ENCODE measurements around the gene FBXO42. TPM values are rescaled to one million over a fixed set of nuclear protein-coding genes. Genes with fewer than 3 reads are reported as not detected.
"Not testable (repeated sequence)": the region's sequence is repeated elsewhere in the genome, so short reads cannot be mapped to it uniquely, and the experiment has no call there.

FBXO42 gene
- total RNA-seq, 1 donor: 16.3 TPM

GRCh38 chr1:16217061-16217785 lies 135.1 kb downstream of the FBXO42 start:
- no peak for TF ChIP-seq CTCF (IDR thresholded peaks at IDR 0.05; ENCODE audit: extremely low read depth, low read depth, low read length)
- no peak overlapping the region for H3K27ac ChIP-seq (ENCODE audit: low read depth, low read length)
- H3K4me1 ChIP-seq (ENCODE audit: insufficient read depth, low read length): peaks cover 10% of the 10 kb centered on the region
- peak overlapping the region; percentile 71 for H3K4me3 ChIP-seq (ENCODE audit: insufficient read depth, low read length)
- H2AFZ ChIP-seq (ENCODE audit: low read length): peak overlapping the region; percentile 94
- peak; percentile 99 for DNase-seq (ENCODE audit: insufficient read length, low spot score, missing footprints)
- H3K4me2 ChIP-seq (ENCODE audit: insufficient read depth, low read length): peak overlapping the region; percentile 87
- no peaks in the 10 kb centered on the region for H4K20me1 ChIP-seq (ENCODE audit: insufficient read depth, low read length)
- no peaks in the 10 kb centered on the region for H3K79me2 ChIP-seq (ENCODE audit: insufficient read depth, low read length)
- no peaks in the 10 kb centered on the region for H3K9me3 ChIP-seq (ENCODE audit: low read depth, low read length)
- H3K36me3 ChIP-seq (ENCODE audit: insufficient read depth, low read length): no peaks in the 10 kb centered on the region
- no peaks in the 10 kb centered on the region for H3K27me3 ChIP-seq (ENCODE audit: insufficient read depth, low read length)

GRCh38 chr1:16215882-16216753 lies 136.2 kb downstream of the FBXO42 start:
- no peaks in the 10 kb centered on the region for H3K9me3 ChIP-seq (ENCODE audit: low read depth, low read length)
- TF ChIP-seq CTCF (IDR thresholded peaks at IDR 0.05; ENCODE audit: extremely low read depth, low read depth, low read length): no peak
- H4K20me1 ChIP-seq (ENCODE audit: insufficient read depth, low read length): no peaks in the 10 kb centered on the region
- no peaks in the 10 kb centered on the region for H3K27me3 ChIP-seq (ENCODE audit: insufficient read depth, low read length)
- H3K4me2 ChIP-seq (ENCODE audit: insufficient read depth, low read length): peak overlapping the region; percentile 87
- peak; percentile 86 for DNase-seq (ENCODE audit: insufficient read length, low spot score, missing footprints)
- peaks cover 10% of the 10 kb centered on the region for H3K4me1 ChIP-seq (ENCODE audit: insufficient read depth, low read length)
- peak overlapping the region; percentile 71 for H3K4me3 ChIP-seq (ENCODE audit: insufficient read depth, low read length)
- H2AFZ ChIP-seq (ENCODE audit: low read length): peak overlapping the region; percentile 94
- H3K27ac ChIP-seq (ENCODE audit: low read depth, low read length): no peak overlapping the region
- H3K79me2 ChIP-seq (ENCODE audit: insufficient read depth, low read length): no peaks in the 10 kb centered on the region
- H3K36me3 ChIP-seq (ENCODE audit: insufficient read depth, low read length): no peaks in the 10 kb centered on the region

GRCh38 chr1:16215240-16215639 lies 137.0 kb downstream of the FBXO42 start:
- H3K27ac ChIP-seq (ENCODE audit: low read depth, low read length); H3K27me3 ChIP-seq (ENCODE audit: insufficient read depth, low read length); H3K4me3 ChIP-seq (ENCODE audit: insufficient read depth, low read length); H3K9me3 ChIP-seq (ENCODE audit: low read depth, low read length); H3K4me1 ChIP-seq (ENCODE audit: insufficient read depth, low read length); H3K4me2 ChIP-seq (ENCODE audit: insufficient read depth, low read length); H4K20me1 ChIP-seq (ENCODE audit: insufficient read depth, low read length); DNase-seq (ENCODE audit: insufficient read length, low spot score, missing footprints); H2AFZ ChIP-seq (ENCODE audit: low read length); H3K36me3 ChIP-seq (ENCODE audit: insufficient read depth, low read length); H3K79me2 ChIP-seq (ENCODE audit: insufficient read depth, low read length): not testable (repeated sequence)

- not testable (repeated sequence) for H2AFZ ChIP-seq (ENCODE audit: low read length); H3K4me3 ChIP-seq (ENCODE audit: insufficient read depth, low read length); H3K36me3 ChIP-seq (ENCODE audit: insufficient read depth, low read length); H3K79me2 ChIP-seq (ENCODE audit: insufficient read depth, low read length); H3K27me3 ChIP-seq (ENCODE audit: insufficient read depth, low read length); H3K4me2 ChIP-seq (ENCODE audit: insufficient read depth, low read length); H4K20me1 ChIP-seq (ENCODE audit: insufficient read depth, low read length); H3K4me1 ChIP-seq (ENCODE audit: insufficient read depth, low read length); H3K27ac ChIP-seq (ENCODE audit: low read depth, low read length); H3K9me3 ChIP-seq (ENCODE audit: low read depth, low read length)
- DNase-seq (ENCODE audit: insufficient read length, low spot score, missing footprints): peak; percentile 29
These were observed 138.7 kb downstream of the FBXO42 start for GRCh38 chr1:16213544-16213943.
